NB4 (cell line): Measurements from ENCODE around the gene HS6ST2.

Experiments used
- POLR2A ChIP-seq: IDR thresholded peaks from 2 replicates; pipeline ENCODE4 v1.6.1; 2011; ENCODE audit warnings: mild to moderate bottlenecking; ENCODE audit not compliant: insufficient read length; ENCODE audit errors: extremely low read depth
- TF ChIP-seq, protein P1 (sequence below): IDR thresholded peaks from one replicate; pipeline ENCODE4 v1.5.1; 2012; ENCODE audit warnings: low read depth, low read length
- TF ChIP-seq, protein P2 (sequence below): IDR thresholded peaks from 2 replicates; pipeline ENCODE4 v1.6.1; 2011; ENCODE audit warnings: low read depth, low read length

DNA sequence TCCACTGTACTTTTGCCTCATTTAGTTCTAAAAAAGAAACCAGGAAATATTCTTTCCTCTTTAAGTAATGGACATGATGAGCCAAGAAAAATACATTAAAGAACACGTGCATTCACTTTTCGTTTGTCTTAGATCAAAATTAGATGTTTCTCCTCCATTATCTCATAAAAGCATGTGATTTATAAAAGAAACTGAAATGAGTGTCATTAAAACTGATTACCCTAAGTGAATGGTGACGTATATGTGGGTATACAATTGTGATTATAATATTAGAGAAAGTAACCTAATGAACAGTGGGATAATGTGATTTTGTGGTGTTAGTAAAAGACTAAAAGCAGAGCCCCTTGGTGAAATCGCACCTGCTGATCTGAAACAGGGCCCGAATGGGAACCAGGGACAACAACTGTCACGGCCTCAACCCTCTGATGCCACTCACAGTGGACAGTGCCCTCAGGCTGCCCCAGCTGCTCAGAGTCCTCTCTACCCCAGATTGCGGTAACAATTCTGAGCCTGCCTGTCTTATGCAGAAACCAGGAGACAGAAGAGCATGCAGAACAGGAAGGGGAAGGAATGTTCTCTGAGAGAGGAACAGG, 25.7 kb upstream of the HS6ST2 start:
- no peak for TF ChIP-seq POLR2A
- TF ChIP-seq, protein P1, sequence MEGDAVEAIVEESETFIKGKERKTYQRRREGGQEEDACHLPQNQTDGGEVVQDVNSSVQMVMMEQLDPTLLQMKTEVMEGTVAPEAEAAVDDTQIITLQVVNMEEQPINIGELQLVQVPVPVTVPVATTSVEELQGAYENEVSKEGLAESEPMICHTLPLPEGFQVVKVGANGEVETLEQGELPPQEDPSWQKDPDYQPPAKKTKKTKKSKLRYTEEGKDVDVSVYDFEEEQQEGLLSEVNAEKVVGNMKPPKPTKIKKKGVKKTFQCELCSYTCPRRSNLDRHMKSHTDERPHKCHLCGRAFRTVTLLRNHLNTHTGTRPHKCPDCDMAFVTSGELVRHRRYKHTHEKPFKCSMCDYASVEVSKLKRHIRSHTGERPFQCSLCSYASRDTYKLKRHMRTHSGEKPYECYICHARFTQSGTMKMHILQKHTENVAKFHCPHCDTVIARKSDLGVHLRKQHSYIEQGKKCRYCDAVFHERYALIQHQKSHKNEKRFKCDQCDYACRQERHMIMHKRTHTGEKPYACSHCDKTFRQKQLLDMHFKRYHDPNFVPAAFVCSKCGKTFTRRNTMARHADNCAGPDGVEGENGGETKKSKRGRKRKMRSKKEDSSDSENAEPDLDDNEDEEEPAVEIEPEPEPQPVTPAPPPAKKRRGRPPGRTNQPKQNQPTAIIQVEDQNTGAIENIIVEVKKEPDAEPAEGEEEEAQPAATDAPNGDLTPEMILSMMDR: no peak
- TF ChIP-seq, protein P2, sequence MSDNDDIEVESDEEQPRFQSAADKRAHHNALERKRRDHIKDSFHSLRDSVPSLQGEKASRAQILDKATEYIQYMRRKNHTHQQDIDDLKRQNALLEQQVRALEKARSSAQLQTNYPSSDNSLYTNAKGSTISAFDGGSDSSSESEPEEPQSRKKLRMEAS: no peak
